AG08395 (cell line): ENCODE data around the gene TMEM120A.

Source experiments
- DNase-seq: peaks from one replicate; pipeline ENCODE4 v3.0.0; 2012; ENCODE audit warnings: mixed read lengths, low spot score

TMEM120A gene

DNA sequence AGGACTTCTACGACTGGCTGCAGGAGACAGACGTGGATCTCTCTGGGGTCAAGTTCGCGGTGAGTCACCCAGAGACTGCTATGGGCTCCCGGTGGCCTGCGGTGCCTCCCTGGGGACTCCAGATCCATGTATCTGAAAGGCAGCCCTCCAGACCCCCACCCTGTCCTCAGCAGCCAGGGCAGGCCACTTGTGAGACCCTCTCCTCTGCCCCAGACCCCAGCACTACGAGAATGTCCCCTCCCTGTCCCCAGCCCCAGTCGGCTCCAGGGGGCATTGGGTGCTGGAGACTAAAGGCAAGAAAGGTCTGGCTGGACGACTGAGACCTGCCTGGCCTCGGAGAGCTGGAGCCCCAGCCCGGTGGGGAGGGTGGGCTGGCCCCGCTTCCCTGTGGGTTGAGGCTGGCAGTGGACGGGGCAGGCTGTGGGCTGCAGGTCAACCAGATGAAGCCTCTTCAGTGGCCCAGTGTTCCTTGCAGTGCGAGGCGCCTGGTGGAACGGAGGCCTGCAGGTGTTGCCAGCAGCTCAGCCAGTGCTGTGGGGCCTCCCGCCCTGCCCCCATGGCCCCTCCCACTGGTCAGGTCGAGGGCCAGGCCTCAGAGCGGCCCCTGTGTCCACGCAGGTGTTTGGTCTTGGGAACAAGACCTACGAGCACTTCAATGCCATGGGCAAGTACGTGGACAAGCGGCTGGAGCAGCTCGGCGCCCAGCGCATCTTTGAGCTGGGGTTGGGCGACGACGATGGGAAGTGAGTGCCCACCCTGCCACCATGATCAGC, 13.8 kb downstream of the TMEM120A start:
- DNase-seq: no peak

DNA sequence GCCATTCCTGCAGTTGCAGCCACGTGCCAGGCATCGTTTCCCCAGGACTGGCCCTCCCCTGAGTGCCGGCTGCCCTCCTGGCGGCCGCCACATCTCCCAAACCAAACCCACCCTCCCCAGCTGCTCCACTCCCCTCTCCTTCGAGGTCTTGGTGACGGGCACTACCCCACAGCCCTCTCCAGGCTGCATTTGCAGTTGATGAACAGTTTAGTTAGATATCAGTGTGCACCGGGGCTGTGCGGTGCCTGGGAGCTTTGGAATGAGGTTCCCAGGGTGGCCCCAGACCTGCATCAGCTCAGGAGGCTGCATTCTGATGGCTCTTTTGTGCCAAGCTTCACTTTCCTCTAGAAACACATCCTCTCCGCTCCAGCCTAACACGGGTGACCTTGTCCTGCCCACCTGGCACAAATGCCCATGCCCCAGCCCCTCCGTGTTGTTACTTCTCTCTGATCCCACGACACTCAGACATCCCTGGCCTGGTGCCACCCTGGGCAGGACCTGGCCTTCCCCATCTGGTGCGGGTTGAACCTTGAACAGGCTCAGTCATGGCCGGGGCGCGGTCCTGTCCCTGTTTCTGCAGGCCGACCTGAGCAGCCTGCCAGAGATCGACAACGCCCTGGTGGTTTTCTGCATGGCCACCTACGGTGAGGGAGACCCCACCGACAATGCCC, 14.5 kb downstream of the TMEM120A start:
- no peak for DNase-seq

DNA sequence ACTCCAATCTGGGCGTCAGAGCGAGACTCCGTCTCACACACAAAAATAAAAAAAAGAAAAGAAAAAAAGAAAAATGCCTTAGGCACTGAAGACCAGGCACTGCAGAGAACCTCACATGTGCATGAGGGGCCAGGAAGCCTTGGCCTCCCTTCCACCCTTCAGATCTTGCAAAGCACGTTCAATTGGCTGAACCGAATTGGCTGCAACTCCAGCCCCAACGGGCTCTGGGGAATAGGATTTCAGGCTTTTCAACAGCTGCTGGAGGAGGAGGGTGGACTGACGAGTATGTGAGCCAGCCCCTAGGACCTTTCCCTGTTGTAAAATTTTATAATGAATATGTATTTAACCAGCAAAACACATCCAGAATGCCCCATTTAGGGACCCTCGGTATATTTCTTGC, 16.7 kb downstream of the TMEM120A start:
- no peak for DNase-seq

DNA sequence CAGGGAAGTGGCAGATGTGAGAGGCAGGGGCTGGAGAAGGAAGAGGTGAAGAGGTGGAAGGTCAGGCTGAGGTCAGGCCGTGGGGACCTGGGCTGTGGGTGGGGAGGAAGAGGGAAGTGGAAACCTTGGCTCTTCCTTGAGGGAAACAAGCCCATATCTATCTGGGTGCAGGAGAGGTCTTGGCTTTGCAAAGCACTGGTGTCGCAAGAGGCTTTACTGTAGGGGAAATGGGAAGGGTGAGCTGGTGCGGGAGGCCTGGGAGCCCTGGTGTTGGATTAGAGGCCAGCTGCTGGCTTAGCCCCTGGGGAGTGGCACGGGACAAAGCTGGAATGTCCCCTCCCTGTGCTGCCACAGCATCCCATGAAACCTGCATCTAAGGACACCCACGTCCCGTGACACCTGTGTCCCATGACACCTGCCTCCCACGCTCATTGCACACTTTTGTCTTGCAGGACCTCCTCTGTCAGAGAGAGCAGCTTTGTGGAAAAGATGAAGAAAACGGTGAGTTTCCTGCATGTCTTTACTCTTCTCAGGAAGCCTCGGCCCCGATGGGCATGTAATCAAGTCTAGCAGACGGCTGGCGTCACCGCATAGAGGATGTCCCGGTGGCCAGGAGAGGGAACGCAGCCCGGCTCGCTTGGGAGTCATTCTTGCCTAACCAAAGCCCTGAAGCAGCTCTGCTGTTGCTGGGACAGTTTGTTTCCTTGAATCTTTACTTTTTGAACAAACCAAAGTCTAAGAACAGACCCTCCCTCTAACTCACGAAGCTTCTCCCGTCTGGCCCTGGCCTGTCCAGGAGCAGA, 22.2 kb downstream of the TMEM120A start:
- DNase-seq: peak; percentile 28

DNA sequence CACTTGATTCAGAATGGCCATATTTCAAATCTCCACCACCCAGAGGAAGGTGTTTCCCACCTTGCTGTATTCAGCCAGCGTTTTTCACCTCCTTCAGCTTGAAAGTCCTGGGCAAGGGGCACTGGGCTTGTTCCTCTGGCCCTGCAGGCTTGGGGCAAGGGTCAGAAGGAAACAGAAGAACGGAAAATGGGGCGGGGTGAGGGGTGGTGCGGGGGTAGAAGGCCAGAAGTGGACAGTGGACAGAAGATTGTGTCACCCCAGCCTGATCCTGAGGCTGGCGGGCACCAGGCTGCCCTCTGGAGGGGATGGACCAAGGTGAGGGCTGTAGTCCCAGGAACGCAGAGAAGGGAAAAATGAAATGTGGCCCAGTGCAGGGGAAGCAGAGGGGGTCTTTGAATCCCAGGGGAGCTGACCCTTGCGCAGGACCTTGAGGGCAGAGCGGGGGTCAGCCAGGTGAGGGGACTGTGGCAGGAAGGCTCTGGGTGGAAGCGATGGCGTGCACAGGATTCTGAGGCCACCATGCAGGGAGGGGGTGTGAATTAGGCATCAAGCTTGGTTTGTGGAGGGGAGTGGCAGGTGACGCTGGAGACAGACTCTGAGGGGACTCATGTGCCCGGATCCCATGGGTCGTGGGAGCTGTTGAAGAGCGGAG, 23.0 kb downstream of the TMEM120A start:
- DNase-seq: peak; percentile 1

DNA sequence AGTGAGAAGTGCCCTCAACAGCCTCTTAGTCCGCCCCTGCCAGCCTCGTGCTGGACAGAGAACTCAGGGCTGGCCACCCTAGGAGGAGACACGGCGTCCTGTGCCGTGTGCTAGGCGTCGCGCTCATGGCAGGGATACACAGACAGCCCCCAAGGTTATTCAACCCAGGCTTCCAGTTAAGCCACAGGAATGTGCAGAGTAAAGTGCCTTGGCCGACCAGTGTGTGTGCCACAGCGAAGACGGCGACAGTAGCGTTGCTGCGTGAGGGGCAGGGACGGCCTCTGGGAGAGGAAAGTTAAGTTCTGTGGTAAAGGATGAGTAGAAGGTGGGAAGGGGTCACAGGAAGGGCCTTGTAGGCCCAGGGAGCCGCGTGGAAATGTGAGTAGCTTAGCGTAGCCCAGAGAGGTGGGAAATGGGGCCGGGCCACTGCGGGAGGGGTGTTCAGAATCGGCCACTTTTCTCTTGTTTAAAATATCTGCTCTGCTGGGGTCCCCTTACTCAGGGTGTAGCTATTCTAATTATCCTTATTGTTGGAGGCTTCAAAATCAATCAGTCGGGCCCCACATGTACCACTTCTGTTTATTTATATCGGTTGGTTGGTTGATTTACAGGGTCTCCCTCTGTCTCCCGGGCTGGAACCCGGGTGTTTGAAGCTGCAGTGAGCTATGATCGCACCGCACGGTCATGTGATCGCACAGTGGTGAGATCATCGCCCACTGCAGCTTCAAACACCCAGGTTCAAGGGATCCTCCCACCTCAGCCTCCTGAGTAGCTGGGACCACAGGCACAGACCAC, 24.5 kb downstream of the TMEM120A start:
- no peak for DNase-seq

DNA sequence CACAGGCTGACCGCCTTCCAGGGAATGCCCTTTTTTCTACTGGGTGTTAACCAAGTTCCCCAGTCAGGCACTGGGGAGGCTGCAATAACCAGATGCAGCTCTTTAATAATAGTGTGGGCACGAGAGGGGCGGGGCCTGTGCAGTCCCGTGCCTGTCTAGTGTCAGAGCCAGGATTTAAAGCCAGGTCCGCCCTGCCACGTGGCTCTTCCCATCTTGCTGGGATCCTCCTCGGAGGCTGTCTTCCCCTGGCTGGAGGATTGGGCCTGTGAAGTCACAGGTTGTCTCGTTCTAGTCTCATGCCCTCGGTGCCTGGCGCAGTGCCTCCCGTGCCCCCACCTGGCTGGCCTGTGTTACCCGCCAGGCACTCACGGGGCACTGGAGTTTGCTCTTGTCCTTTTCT, 25.2 kb downstream of the TMEM120A start:
- DNase-seq: peak; percentile 74

DNA sequence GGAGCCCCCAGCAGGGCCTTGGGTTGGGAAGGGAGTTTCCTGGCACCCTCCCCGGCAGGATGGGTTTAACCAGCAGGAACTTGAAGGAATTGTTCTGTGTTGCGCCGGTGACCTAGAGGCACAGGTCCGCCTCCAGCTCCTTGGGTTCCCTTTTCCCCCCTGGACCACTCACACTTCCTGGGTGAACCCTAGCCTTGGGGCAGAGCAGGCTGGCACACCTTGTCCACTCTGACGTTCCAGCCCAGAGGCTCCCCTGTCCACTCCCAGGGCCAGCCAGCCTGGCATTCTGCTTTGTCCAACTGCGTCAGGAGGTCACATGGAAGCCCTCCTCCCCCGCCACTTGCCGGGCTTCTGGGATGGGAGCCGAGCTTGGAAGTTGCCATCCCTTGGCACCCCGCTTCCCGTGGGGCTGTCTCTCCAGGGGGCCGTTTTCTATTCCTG, 25.8 kb downstream of the TMEM120A start:
- peak; percentile 1 for DNase-seq

DNA sequence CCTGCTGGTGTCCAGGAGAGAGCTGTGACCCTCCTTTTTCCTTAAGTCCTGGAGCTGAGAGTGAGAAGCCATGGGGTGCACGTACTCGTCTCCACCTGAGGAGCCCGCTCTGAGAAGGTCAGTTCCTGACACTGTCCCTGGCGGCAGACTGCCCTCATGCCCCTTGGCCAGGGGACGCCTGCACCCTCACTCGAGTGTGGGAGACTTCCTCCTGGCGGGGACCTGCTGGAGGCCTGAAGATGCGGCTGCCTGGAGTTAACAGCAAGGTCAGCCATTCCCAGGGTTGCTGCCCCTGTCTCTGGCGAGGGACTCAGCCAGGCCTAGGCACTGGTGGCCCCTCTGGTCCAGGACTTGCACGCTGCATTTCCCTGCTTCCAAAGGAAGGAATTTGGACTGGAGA, 26.4 kb downstream of the TMEM120A start:
- no peak for DNase-seq

DNA sequence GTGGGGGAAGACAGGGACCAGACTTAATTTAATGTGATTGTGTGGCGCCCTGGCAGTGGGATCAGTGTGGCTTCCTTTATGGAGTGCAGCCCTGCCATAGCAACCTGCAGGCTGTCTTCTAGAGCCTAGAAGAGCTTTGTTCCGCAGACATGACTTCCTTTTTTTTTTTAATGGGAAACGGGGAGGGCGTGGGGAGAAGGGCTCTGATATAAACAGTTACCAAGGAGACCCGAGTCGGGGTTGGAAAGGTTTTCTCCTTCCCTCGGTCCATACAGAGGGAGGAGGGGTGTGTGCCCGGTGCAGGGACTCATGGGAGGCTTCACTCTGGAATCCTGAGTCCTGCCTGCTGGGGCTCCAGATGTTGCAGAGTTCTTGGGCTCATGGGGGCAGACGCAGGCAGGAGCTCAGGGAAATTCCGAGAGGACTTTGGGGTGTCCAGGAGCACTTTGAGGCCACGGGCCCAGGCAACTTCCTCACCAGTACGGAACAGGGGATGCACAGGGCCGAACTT, 26.9 kb downstream of the TMEM120A start:
- DNase-seq: peak; percentile 21

DNA sequence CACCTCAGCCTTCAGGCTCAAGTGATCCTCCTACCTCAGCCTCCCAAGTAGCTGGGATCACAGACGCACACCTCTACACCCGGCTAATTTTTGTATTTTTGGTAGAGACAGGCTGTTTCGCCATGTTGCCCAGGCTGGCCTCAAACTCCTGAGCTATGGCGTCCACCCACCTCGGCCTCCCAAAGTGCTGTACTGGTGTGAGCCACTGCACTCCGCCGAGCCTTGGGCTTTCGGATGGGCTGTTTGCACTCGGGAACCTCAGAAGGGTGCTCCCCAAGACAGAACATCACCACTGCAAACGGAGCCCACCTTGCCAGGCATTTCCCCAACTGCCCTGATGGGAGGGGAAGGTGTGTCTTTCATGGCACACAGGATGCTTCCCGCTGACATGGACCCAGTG, 27.3 kb downstream of the TMEM120A start:
- no peak for DNase-seq

DNA sequence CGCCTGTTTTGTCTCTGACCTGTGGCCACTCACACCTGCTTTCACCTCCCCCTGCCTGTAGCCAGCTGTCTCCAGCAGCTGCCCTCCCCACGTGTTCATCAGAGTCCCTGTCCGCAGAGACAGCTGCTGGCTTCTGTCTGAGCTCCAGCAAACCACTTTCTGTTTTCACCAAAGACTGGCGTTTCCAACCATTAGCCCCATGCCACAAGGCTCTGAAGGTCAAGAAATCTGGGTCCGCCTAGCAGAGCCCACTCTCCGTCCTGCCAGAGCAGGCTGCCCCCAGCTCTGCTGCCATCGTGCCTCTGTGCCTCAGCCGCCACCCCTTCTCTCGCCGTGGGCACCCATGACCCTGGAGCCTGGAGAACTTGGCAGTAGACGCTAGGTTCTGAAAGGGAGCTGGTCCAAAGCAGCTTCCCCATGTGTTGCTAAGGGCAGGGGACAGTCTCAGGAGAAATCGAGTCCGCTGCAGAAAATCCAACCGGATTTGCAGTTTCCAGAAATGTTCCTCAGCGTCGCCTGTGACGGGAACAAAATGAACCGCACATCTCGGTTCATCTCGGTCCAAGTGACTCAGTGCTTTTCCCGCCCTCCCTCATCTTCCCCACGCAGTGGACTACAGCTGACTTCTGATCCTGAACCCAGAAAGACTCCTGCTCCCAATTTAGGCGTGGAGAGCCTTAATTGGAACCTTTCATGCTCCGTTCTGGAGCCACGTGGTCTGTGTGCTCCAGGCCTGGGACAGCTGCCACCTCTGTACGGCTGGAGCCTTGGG, 28.0 kb downstream of the TMEM120A start:
- DNase-seq: peak; percentile 89

DNA sequence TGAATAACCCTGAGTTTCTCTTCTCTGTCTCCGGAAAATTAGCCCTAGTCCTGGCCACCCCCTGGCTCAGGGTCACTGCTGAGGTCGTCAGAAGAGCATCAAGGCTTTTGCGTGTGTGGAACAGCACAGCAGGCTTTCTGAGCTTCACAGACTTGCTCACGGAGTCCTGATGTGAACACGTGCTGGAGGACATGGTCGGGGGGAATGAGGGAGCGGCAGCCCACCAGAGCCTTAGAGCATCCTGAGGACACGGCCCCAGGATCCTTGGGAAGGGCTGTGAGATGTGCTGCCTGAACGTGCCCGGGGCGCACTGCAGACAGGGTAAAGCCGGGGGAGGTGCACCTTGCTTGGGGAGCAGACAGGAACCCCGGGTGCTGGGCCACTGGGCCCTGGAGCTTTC, 28.8 kb downstream of the TMEM120A start:
- DNase-seq: no peak

DNA sequence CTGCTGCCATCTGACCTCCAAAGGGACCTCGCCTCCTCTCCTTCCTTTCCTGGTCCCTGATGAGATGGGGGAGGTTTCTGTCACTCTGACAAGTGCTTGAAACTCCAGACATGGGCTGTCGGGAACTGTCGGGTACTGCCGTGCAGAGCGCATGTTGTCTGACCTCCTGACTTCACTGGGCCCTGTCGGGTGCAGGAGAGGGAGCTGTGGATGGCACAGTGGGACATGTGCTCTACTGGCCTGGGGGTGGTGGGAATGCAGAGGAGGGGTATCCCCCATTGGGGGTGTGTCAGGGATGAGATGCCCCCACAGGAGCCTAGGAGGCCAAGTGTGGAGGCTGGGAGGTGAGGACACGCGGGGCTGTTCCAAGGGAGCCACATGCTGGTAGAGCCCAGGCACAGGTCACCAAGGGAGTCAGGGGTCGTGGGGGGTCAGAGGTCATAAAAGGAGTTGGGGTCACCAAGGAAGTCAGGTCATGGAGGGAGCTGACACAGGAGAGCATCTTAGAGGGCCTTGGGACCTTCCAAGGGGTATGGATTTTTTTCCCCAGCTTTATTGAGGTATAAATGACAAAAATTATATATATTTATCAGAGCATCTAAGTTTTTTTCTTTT, 30.9 kb downstream of the TMEM120A start:
- no peak for DNase-seq

DNA sequence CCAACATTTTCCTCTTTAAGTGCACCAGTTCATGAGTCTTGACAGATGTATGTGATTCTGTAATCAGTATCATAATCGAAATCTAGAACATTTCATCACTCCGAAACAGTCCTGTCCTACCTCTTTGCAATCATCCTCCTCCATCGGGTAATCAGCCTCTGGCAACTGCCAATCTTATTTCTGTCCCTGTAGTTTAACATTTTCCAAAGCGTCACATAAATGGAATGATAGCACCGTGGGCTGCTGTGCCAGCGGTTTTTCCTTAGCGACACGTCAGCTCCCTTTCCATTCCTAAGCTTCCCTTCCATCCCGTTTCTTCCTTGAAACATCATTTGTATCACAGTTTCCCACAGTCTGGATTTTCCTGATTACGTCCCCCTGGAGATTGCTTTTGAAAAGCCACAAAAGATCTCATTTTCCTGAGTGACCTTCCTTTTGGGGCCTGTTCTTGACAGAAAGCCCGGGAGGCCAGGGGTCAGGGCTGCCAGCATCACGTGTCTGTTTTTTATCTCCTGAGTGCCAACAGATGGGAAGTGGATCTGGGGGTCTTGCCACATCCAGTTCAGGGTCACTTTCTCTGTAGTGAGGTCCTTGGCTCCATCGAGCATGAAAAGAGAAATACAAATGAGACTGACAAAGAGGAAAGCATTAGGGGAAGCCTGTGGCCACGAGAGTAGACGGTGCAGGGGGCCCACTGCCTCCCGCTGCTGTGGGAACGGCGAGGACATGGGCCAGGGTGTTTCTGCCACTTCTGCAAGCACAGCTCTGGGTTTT, 31.6 kb downstream of the TMEM120A start:
- DNase-seq: peak; percentile 87

DNA sequence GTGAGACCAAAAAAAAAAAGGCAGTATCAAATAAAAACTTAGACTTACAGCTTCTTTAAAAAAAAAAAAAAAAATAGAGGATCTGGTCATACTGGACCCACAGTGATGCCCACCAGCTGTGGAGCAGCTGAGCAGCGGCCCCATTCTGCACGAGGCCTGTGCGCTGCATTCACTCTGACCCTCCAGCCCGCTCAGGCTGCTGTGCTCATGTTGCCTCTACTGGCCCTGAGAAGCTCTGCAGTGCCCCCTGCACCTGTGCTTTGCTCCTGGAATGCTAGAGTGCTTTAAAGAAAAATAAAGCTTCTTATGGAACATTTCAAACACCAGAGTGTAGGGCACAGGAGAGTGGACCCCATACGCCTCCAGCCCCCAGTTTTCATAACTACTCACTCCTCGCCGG, 33.2 kb downstream of the TMEM120A start:
- DNase-seq: no peak

DNA sequence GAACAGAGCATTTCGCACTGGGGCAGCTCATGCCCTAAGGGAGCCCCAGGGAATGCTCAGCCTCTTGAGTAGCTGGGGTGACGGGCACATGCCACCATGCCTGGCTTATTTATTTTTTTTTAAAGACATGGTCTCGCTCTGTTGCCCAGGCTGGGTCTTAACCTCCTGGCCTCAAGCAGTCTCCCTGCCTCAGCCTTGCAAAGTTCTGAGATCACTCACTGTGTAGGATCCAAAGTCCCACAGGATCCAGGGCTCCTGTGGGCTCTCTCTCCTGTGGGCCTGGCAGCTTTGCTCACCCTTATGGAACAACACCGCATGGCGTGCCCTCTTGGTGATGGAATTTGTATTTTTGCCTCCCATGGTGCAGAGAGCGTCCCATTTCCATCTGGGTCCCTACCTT, 34.0 kb downstream of the TMEM120A start:
- DNase-seq: no peak

DNA sequence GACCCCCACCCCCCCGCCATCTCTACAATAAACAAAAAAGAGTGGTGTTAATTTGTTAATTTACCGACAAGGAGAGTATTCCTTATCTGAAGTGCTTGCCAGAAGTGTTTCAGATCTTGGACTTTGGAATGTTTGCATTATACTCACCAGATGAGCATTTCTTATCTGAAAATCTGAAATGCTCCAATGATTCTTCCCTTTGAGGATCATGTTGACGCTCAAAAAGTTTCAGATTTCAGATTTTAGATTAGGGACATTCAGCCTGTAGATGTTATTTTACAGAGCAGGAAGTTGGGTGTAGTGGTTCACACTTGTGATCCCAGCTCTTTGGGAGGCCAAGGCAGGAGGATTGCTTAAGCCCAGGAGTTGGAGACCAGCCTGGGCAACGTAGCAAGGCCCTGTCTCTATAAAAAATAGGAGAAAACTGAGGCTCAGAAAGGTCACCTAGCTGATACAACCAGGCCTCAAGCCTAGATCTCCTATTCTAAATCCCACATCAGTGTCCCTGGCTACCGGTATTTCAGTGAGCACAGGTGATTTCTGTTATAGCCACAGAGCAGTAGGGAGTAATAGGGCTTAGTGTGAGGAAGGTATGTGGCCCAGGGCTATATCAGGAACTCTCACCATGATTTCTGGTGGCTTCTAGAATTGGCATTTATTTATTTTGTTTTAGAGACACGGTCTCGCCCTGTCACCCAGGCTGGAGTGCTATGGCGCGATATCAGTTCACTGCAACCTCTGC, 35.4 kb downstream of the TMEM120A start:
- DNase-seq: no peak
